GM12878 (cell line): Measurements from ENCODE around the gene SLC17A2. TPM values are rescaled to one million over a fixed set of nuclear protein-coding genes. Genes with fewer than 3 reads are reported as not detected.

Source experiments
- ATAC-seq: fragments of 200-7000 bp; cut with Tn5 transposase; 3 replicates; pipeline ENCODE4 v1.9.1; 2020; ENCODE audit warnings: mild to moderate bottlenecking, moderate library complexity
- BruUV-seq: library from RNA; stranded (reverse); fragments of 400-500 nt; replicated peaks from 2 replicates; lab custom pipeline; 2021; lab: Mats Ljungman, UMichigan
- CTCF ChIA-PET: fragments of 300-600 bp; sonication (Branson Sonifier 250); formaldehyde crosslinking; extraction: SDS; loops from one replicate; lab custom pipeline; 2021; ENCODE audit warnings: inconsistent platforms; lab: Yijun Ruan, JAX
- POLR2A ChIA-PET: fragments of 350-600 bp; formaldehyde crosslinking; extraction: SDS; loops from one replicate; lab custom pipeline; 2021; ENCODE audit warnings: inconsistent platforms; lab: Charles Lee
- RAD21 ChIA-PET: fragments of 300-600 bp; sonication (Branson Sonifier 250); formaldehyde crosslinking; loops from one replicate; lab custom pipeline; 2023; ENCODE audit warnings: antibody characterized with exemption; ENCODE audit not compliant: unreplicated experiment; lab: Charles Lee
- SMC1A ChIA-PET: fragments of 300-600 bp; sonication (Branson Sonifier 250); formaldehyde crosslinking; loops from one replicate; lab custom pipeline; 2023; ENCODE audit not compliant: unreplicated experiment, uncharacterized antibody; lab: Charles Lee
- DNase-seq: peaks from one replicate; pipeline ENCODE4 v3.0.0-alpha.2; 2011; ENCODE audit warnings: low read depth, low spot score
- FAIRE-seq: peaks from 3 replicates; lab custom pipeline; 2011; peaks lifted over from hg19 to GRCh38; lab: Jason Lieb, UNC
- H2AFZ ChIP-seq: 2 replicates; pipeline ENCODE4 v1.6.0; 2011; ENCODE audit warnings: low read depth, low read length, control low read depth; ENCODE audit not compliant: control insufficient read depth
- H3K27ac ChIP-seq: 2 replicates; pipeline ENCODE4 v1.5.1; 2011; ENCODE audit warnings: control low read depth; ENCODE audit not compliant: control insufficient read depth, insufficient read depth
- H3K27me3 ChIP-seq, 2 experiments: replicated peaks in 1 of 2; 2 replicates each; pipeline versions ENCODE4 v1.6.0 to v1.6.1; 2011; ENCODE audit warnings: low read length in 1 of 2; ENCODE audit not compliant: control insufficient read depth in 2 of 2, insufficient read depth in 2 of 2
- H3K36me3 ChIP-seq, 2 experiments: 2 replicates each; pipeline ENCODE4 v1.5.1; 2011; ENCODE audit warnings: low read length in 1 of 2; ENCODE audit not compliant: control insufficient read depth in 2 of 2, insufficient read depth in 2 of 2
- H3K4me1 ChIP-seq: 2 replicates; pipeline ENCODE4 v1.6.1; 2011; ENCODE audit warnings: mild to moderate bottlenecking, low read length, moderate library complexity, mixed read lengths; ENCODE audit not compliant: control insufficient read depth, insufficient read depth
- H3K4me2 ChIP-seq: 2 replicates; pipeline ENCODE4 v1.6.0; 2011; ENCODE audit warnings: control low read depth; ENCODE audit not compliant: control insufficient read depth, insufficient read depth
- H3K4me3 ChIP-seq: fragments of 200-600 bp; sonication (generic); 2 replicates; pipeline ENCODE4 v1.5.1; 2016
- H3K79me2 ChIP-seq: 2 replicates; pipeline ENCODE4 v1.6.0; 2011; ENCODE audit warnings: low read length; ENCODE audit not compliant: control insufficient read depth, insufficient read depth
- H3K9ac ChIP-seq: 2 replicates; pipeline ENCODE4 v1.8.0; 2011; ENCODE audit warnings: low read length, control low read depth, mixed read lengths; ENCODE audit not compliant: control insufficient read depth, insufficient read depth
- H3K9me3 ChIP-seq: replicated peaks from 3 replicates; pipeline ENCODE4 v1.5.1; 2011; ENCODE audit warnings: mild to moderate bottlenecking, low read length; ENCODE audit not compliant: control insufficient read depth, insufficient read depth
- H4K20me1 ChIP-seq: 2 replicates; pipeline ENCODE4 v1.6.0; 2011; ENCODE audit not compliant: control insufficient read depth, insufficient read depth
- JUNB ChIP-seq: IDR thresholded peaks from 2 replicates; pipeline ENCODE4 v1.6.1; 2016; ENCODE audit warnings: antibody characterized with exemption, mild to moderate bottlenecking
- MTA3 ChIP-seq: IDR thresholded peaks from 2 replicates; pipeline ENCODE4 v1.6.1; 2012; ENCODE audit warnings: low read length, inconsistent platforms, borderline replicate concordance
- POLR2A ChIP-seq: IDR thresholded peaks from 2 replicates; pipeline ENCODE4 v1.6.1; 2011; ENCODE audit warnings: low read depth, mild to moderate bottlenecking, low read length
- SRF ChIP-seq, 2 experiments: IDR thresholded peaks; 2 replicates each; pipeline ENCODE4 v1.6.1; 2011; ENCODE audit warnings: low read depth in 2 of 2, low read length in 2 of 2, mild to moderate bottlenecking in 1 of 2, moderate library complexity in 1 of 2
- STAT3 ChIP-seq: IDR thresholded peaks from 2 replicates; pipeline ENCODE4 v1.6.1; 2011; ENCODE audit warnings: low read depth, low read length, improper control_type of control experiment
- SUZ12 ChIP-seq: fragments of 200-600 bp; sonication (generic); IDR thresholded peaks from one replicate; pipeline ENCODE4 v1.6.1; 2018; ENCODE audit warnings: antibody characterized with exemption, mild to moderate bottlenecking; ENCODE audit not compliant: unreplicated experiment
- WGBS: methylation state at CpG from one replicate; pipeline ENCODE4 v1.1.6; 2016; ENCODE audit warnings: low lambda C conversion rate; ENCODE audit not compliant: insufficient replicate concordance, insufficient coverage; ENCODE audit errors: missing lambda C conversion rate; 5-methylcytosine and 5-hydroxymethylcytosine counted together
- in situ Hi-C: fragments of 300-500 bp; cut with MboI; formaldehyde crosslinking; loops from 9 replicates; pipeline ENCODE4 v1.14.3; 2018; ENCODE audit warnings: mixed read lengths
- intact Hi-C: fragments of 100-400 bp; cut with micrococcal nuclease; formaldehyde crosslinking; loops from one replicate; pipeline ENCODE4 v1.14.2; 2022; ENCODE audit not compliant: unreplicated experiment
- polyA plus RNA-seq, 11 experiments: library from polyadenylated mRNA; depleted of rRNA in 4 of 11; unstranded in 6 of 11; stranded (reverse) in 5 of 11; fragments of >200 nt; fragmentation: Nextera tagmentation in 4 of 11; fragmentation: Illumina TruSeq in 1 of 11; extraction: Ambion mirVana in 4 of 11; extraction: Trizol in 1 of 11; gene quantifications; 1 replicate in 1 of 11; 2 replicates in 10 of 11; pipeline versions ENCODE4 v1.2.1 to v1.2.3, GENCODE V29; 2011 to 2016; ENCODE audit warnings: inconsistent platforms in 2 of 11, missing spikeins in 2 of 11, low read depth in 1 of 11
- total RNA-seq, 4 experiments: library from RNA; depleted of rRNA in 3 of 4; stranded (reverse); fragments of >200 nt in 3 of 4; fragmentation: Illumina TruSeq in 1 of 4; extraction: Trizol in 1 of 4; gene quantifications; 2 replicates each; pipeline versions ENCODE4 v1.2.1 to v1.2.3, GENCODE V29; 2013 to 2021
- TF ChIP-seq, protein P1 (sequence below): IDR thresholded peaks from 2 replicates; pipeline ENCODE4 v1.6.1; 2012; ENCODE audit warnings: low read depth, low read length, improper control_type of control experiment
- TF ChIP-seq, protein P2 (sequence below): fragments of 450-650 bp; IDR thresholded peaks from 2 replicates; pipeline ENCODE4 v1.6.1; 2018; ENCODE audit warnings: mild to moderate bottlenecking, low read depth, moderate library complexity; ENCODE audit not compliant: partially characterized antibody
- TF ChIP-seq, protein P3 (sequence below): fragments of 450-650 bp; IDR thresholded peaks from 2 replicates; pipeline ENCODE4 v1.6.1; 2017; ENCODE audit warnings: mild to moderate bottlenecking, moderate library complexity

SLC17A2 gene
- total and polyA plus RNA-seq, 10 of the 15 experiments (the other 5 are each of a cell fraction or from before 2014, with no cell fraction given): not detected

DNA sequence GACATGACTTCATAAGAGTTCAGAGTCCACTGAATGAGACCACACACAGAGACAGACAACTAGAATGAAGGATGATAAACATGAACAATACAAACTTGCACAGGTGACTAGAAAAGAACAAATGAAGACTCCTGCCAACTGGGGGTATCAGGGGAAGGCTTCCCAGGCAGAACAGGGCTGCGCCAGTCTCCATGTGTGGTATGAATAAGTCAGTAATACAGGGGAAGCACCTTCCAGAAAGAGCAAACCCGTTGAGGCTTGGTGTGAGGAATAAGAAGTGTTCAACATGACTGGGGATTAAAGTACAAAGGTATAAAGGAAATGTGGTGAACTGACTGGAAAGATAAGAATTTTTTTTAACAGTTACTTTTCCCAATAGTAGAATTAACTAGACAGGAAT, 3.7 kb upstream of the SLC17A2 start:
- ChIA-PET RAD21 (no interaction called here), CTCF (no interaction called here), POLR2A (no interaction called here), SMC1A (interaction anchor here (0.7 kb wide), 1 partner anchor 18 kb away, joined by 3 read pairs; no protein-coding TSS in a partner anchor)
- no peak overlapping the region for H3K9ac ChIP-seq
- no peaks in the 10 kb centered on the region for H4K20me1 ChIP-seq
- no TSS peak for BruUV-seq
- no peak overlapping the region for H3K4me3 ChIP-seq
- 39% methylated on average over 2 of the region's 2 CpGs for WGBS
- ATAC-seq (no peak), DNase-seq (no peak), FAIRE-seq (no peak)
- H2AFZ ChIP-seq: no peak overlapping the region
- no peak overlapping the region for H3K27ac ChIP-seq
- no peaks in the 10 kb centered on the region; a peak in 3 of 4 replicates for H3K27me3 ChIP-seq
- intact Hi-C loops: no loop called here
- H3K4me1 ChIP-seq: no peaks in the 10 kb centered on the region
- no peaks in the 10 kb centered on the region for H3K79me2 ChIP-seq
- no peaks in the 10 kb centered on the region for H3K36me3 ChIP-seq
- no peak overlapping the region for H3K4me2 ChIP-seq
- no peak for TF ChIP-seq SRF (IDR thresholded peaks at IDR 0.05; ENCODE audit: low read depth in 2 of 2, low read length in 2 of 2)
- no peak for TF ChIP-seq SUZ12
- TF ChIP-seq, protein P1, sequence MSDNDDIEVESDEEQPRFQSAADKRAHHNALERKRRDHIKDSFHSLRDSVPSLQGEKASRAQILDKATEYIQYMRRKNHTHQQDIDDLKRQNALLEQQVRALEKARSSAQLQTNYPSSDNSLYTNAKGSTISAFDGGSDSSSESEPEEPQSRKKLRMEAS: no peak
- no peak for TF ChIP-seq POLR2A
- no peak for TF ChIP-seq STAT3
- TF ChIP-seq JUNB: no peak
- TF ChIP-seq, protein P2, sequence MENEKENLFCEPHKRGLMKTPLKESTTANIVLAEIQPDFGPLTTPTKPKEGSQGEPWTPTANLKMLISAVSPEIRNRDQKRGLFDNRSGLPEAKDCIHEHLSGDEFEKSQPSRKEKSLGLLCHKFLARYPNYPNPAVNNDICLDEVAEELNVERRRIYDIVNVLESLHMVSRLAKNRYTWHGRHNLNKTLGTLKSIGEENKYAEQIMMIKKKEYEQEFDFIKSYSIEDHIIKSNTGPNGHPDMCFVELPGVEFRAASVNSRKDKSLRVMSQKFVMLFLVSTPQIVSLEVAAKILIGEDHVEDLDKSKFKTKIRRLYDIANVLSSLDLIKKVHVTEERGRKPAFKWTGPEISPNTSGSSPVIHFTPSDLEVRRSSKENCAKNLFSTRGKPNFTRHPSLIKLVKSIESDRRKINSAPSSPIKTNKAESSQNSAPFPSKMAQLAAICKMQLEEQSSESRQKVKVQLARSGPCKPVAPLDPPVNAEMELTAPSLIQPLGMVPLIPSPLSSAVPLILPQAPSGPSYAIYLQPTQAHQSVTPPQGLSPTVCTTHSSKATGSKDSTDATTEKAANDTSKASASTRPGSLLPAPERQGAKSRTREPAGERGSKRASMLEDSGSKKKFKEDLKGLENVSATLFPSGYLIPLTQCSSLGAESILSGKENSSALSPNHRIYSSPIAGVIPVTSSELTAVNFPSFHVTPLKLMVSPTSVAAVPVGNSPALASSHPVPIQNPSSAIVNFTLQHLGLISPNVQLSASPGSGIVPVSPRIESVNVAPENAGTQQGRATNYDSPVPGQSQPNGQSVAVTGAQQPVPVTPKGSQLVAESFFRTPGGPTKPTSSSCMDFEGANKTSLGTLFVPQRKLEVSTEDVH: no peak
- TF ChIP-seq, protein P3, sequence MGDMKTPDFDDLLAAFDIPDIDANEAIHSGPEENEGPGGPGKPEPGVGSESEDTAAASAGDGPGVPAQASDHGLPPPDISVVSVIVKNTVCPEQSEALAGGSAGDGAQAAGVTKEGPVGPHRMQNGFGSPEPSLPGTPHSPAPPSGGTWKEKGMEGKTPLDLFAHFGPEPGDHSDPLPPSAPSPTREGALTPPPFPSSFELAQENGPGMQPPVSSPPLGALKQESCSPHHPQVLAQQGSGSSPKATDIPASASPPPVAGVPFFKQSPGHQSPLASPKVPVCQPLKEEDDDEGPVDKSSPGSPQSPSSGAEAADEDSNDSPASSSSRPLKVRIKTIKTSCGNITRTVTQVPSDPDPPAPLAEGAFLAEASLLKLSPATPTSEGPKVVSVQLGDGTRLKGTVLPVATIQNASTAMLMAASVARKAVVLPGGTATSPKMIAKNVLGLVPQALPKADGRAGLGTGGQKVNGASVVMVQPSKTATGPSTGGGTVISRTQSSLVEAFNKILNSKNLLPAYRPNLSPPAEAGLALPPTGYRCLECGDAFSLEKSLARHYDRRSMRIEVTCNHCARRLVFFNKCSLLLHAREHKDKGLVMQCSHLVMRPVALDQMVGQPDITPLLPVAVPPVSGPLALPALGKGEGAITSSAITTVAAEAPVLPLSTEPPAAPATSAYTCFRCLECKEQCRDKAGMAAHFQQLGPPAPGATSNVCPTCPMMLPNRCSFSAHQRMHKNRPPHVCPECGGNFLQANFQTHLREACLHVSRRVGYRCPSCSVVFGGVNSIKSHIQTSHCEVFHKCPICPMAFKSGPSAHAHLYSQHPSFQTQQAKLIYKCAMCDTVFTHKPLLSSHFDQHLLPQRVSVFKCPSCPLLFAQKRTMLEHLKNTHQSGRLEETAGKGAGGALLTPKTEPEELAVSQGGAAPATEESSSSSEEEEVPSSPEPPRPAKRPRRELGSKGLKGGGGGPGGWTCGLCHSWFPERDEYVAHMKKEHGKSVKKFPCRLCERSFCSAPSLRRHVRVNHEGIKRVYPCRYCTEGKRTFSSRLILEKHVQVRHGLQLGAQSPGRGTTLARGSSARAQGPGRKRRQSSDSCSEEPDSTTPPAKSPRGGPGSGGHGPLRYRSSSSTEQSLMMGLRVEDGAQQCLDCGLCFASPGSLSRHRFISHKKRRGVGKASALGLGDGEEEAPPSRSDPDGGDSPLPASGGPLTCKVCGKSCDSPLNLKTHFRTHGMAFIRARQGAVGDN: no peak
- no peak for TF ChIP-seq MTA3
- no peaks in the 10 kb centered on the region for H3K9me3 ChIP-seq
- in situ Hi-C loops: loop anchor here (25.0 kb wide), 1 partner anchor 672 kb away; no protein-coding TSS in a partner anchor
